H9 (cell line): ENCODE data around the gene DECR2. TPM values are rescaled to one million over a fixed set of nuclear protein-coding genes. Genes with fewer than 3 reads are reported as not detected.

ENCODE experiments used
- DNase-seq: peaks from one replicate; pipeline ENCODE4 v3.0.0-alpha.2; 2017
- H2AFZ ChIP-seq: one replicate; pipeline ENCODE4 v1.6.1; 2013; ENCODE audit warnings: mild to moderate bottlenecking, low read length, control low read depth, moderate library complexity
- H2AK5ac ChIP-seq: 2 replicates; pipeline ENCODE4 v1.6.1; 2013; ENCODE audit warnings: low read length, control low read depth, mixed read lengths; ENCODE audit not compliant: insufficient read length
- H2BK120ac ChIP-seq: one replicate; pipeline ENCODE4 v1.6.1; 2013; ENCODE audit warnings: low read depth, mild to moderate bottlenecking, low read length, control low read depth, inconsistent platforms; ENCODE audit not compliant: poor library complexity, severe bottlenecking
- H2BK12ac ChIP-seq: 2 replicates; pipeline ENCODE4 v1.6.1; 2013; ENCODE audit warnings: low read length, control low read depth, mixed read lengths, low read depth; ENCODE audit not compliant: insufficient read length
- H2BK15ac ChIP-seq: 2 replicates; pipeline ENCODE4 v1.6.1; 2013; ENCODE audit warnings: low read depth, low read length, control low read depth
- H2BK20ac ChIP-seq: one replicate; pipeline ENCODE4 v1.6.1; 2013; ENCODE audit warnings: low read depth, mild to moderate bottlenecking, low read length, control low read depth, inconsistent platforms; ENCODE audit not compliant: poor library complexity, severe bottlenecking
- H2BK5ac ChIP-seq: 2 replicates; pipeline ENCODE4 v1.6.1; 2013; ENCODE audit warnings: low read length, control low read depth, mixed read lengths; ENCODE audit not compliant: insufficient read length
- H3K14ac ChIP-seq: 2 replicates; pipeline ENCODE4 v1.6.1; 2013; ENCODE audit warnings: low read length, control low read depth; ENCODE audit not compliant: insufficient read depth
- H3K18ac ChIP-seq: 2 replicates; pipeline ENCODE4 v1.6.1; 2013; ENCODE audit warnings: low read depth, mild to moderate bottlenecking, mixed read lengths, low read length, control low read depth; ENCODE audit not compliant: insufficient read length
- H3K23ac ChIP-seq: 2 replicates; pipeline ENCODE4 v1.6.1; 2013; ENCODE audit warnings: low read length, control low read depth, mixed read lengths, low read depth; ENCODE audit not compliant: insufficient read length
- H3K23me2 ChIP-seq: 2 replicates; pipeline ENCODE4 v1.6.1; 2013; ENCODE audit warnings: low read depth, mild to moderate bottlenecking, mixed read lengths, low read length, control low read depth; ENCODE audit not compliant: insufficient read length, poor library complexity, severe bottlenecking
- H3K27ac ChIP-seq: 2 replicates; pipeline ENCODE4 v1.5.1; 2013; ENCODE audit warnings: low read length, control low read depth, mixed read lengths, low read depth; ENCODE audit not compliant: insufficient read length
- H3K27me3 ChIP-seq: 2 replicates; pipeline ENCODE4 v1.6.1; 2013; ENCODE audit warnings: low read length, control low read depth, inconsistent platforms; ENCODE audit not compliant: insufficient read depth
- H3K4ac ChIP-seq: 2 replicates; pipeline ENCODE4 v1.6.1; 2013; ENCODE audit warnings: low read depth, mild to moderate bottlenecking, control low read depth, inconsistent platforms, low read length, moderate library complexity
- H3K4me1 ChIP-seq: 2 replicates; pipeline ENCODE4 v1.6.1; 2013; ENCODE audit warnings: low read length, control low read depth, inconsistent platforms; ENCODE audit not compliant: insufficient read depth
- H3K4me2 ChIP-seq: 2 replicates; pipeline ENCODE4 v1.6.1; 2013; ENCODE audit warnings: low read length, control low read depth, mixed read lengths; ENCODE audit not compliant: insufficient read length, insufficient read depth
- H3K56ac ChIP-seq: 2 replicates; pipeline ENCODE4 v1.6.1; 2013; ENCODE audit warnings: low read depth, mild to moderate bottlenecking, mixed read lengths, low read length, control low read depth; ENCODE audit not compliant: insufficient read length
- H3K79me1 ChIP-seq: 2 replicates; pipeline ENCODE4 v1.6.1; 2013; ENCODE audit warnings: low read depth, mild to moderate bottlenecking, moderate library complexity, low read length, control low read depth, inconsistent platforms; ENCODE audit not compliant: insufficient read depth, poor library complexity, severe bottlenecking
- H3K79me2 ChIP-seq: 2 replicates; pipeline ENCODE4 v1.6.1; 2013; ENCODE audit warnings: low read length, control low read depth, inconsistent platforms; ENCODE audit not compliant: insufficient read depth
- H3K9ac ChIP-seq: 2 replicates; pipeline ENCODE4 v1.6.1; 2013; ENCODE audit warnings: low read length, control low read depth, mixed read lengths; ENCODE audit not compliant: insufficient read length; ENCODE audit errors: extremely low read depth
- H3K9me3 ChIP-seq: one replicate; pipeline ENCODE4 v1.6.1; 2013; ENCODE audit warnings: low read depth, low read length, inconsistent platforms; ENCODE audit not compliant: control insufficient read depth
- H3T11ph ChIP-seq: one replicate; pipeline ENCODE4 v1.6.1; 2013; ENCODE audit warnings: mild to moderate bottlenecking, low read length, control low read depth, inconsistent platforms
- H4K20me1 ChIP-seq: one replicate; pipeline ENCODE4 v1.6.1; 2013; ENCODE audit not compliant: control insufficient read depth, insufficient read length, insufficient read depth
- H4K5ac ChIP-seq: 2 replicates; pipeline ENCODE4 v1.6.1; 2013; ENCODE audit warnings: low read depth, mild to moderate bottlenecking, mixed read lengths, low read length, control low read depth; ENCODE audit not compliant: insufficient read length
- H4K8ac ChIP-seq: replicated peaks from 2 replicates; pipeline ENCODE4 v1.6.1; 2013; ENCODE audit warnings: low read length, control low read depth, mixed read lengths, low read depth; ENCODE audit not compliant: insufficient read length
- H4K91ac ChIP-seq: 2 replicates; pipeline ENCODE4 v1.6.1; 2013; ENCODE audit warnings: low read depth, mild to moderate bottlenecking, moderate library complexity, mixed read lengths, low read length, control low read depth; ENCODE audit not compliant: insufficient read length
- H3K27ac Mint-ChIP-seq, 3 experiments: 2 replicates in 2 of 3; 3 replicates in 1 of 3; pipeline ENCODE4 v1.8.0; 2020 to 2021; ENCODE audit warnings: mixed read lengths in 3 of 3, mild to moderate bottlenecking in 1 of 3, moderate library complexity in 1 of 3
- H3K27me3 Mint-ChIP-seq: 2 replicates; pipeline ENCODE4 v1.8.0; 2021; ENCODE audit warnings: low read depth, mild to moderate bottlenecking, moderate library complexity, mixed read lengths
- H3K36me3 Mint-ChIP-seq, 3 experiments: 2 replicates in 2 of 3; 3 replicates in 1 of 3; pipeline ENCODE4 v1.8.0; 2020 to 2021; ENCODE audit warnings: low read depth in 3 of 3, mixed read lengths in 3 of 3; ENCODE audit not compliant: insufficient read depth in 1 of 3
- H3K4me1 Mint-ChIP-seq, 2 experiments: 2 replicates each; pipeline ENCODE4 v1.8.0; 2020; ENCODE audit warnings: mixed read lengths in 2 of 2
- H3K4me3 Mint-ChIP-seq, 2 experiments: 2 replicates in 1 of 2; 3 replicates in 1 of 2; pipeline ENCODE4 v1.8.0; 2020 to 2021; ENCODE audit warnings: mild to moderate bottlenecking in 2 of 2, mixed read lengths in 2 of 2, moderate library complexity in 1 of 2
- H3K9me3 Mint-ChIP-seq, 2 experiments: 2 replicates in 1 of 2; 3 replicates in 1 of 2; pipeline ENCODE4 v1.8.0; 2020; ENCODE audit warnings: mild to moderate bottlenecking in 2 of 2, mixed read lengths in 2 of 2, moderate library complexity in 1 of 2
- CTCF ChIP-seq: fragments of 200-600 bp; sonication (generic); conservative IDR thresholded peaks from 3 replicates; pipeline ENCODE4 v1.8.0; 2021; ENCODE audit warnings: antibody characterized with exemption, mild to moderate bottlenecking
- WGBS: extraction: QIAGEN DNeasy Blood & Tissue Kit; methylation state at CpG from one replicate; pipeline ENCODE4 v1.1.7; 2013; ENCODE audit warnings: missing lambda C conversion rate, low lambda C conversion rate, mixed read lengths; ENCODE audit not compliant: insufficient read length; ENCODE audit errors: extremely low coverage; 5-methylcytosine and 5-hydroxymethylcytosine counted together
- total RNA-seq: library from RNA; stranded (reverse); gene quantifications from 2 replicates; pipeline ENCODE4 v1.2.1, GENCODE V29; 2021

The DECR2 gene
- total RNA-seq, 1 experiment from 2014 or later: 39.3 TPM

- Histone ChIP-seq H3K14ac (no peak overlapping the region), H2AK5ac (no peak overlapping the region), H3K4me2 (no peak overlapping the region), H3K9me3 (no peaks in the 10 kb centered on the region), H3K79me1 (no peaks in the 10 kb centered on the region), H4K5ac (no peak overlapping the region), H3T11ph (no peak overlapping the region), H4K20me1 (no peaks in the 10 kb centered on the region), H3K4me1 (peaks cover 3% of the 10 kb centered on the region; the same call in 1 of the 2 replicates), H2AFZ (no peak overlapping the region), H3K56ac (no peak overlapping the region), H2BK20ac (no peak overlapping the region), H3K79me2 (no peaks in the 10 kb centered on the region), H4K8ac (no peak overlapping the region), H3K9ac (no peak overlapping the region), H3K27ac (no peak overlapping the region), H2BK12ac (no peak overlapping the region), H3K23ac (no peak overlapping the region), H2BK15ac (no peak overlapping the region), H3K18ac (no peak overlapping the region), H3K4ac (no peak overlapping the region), H2BK120ac (no peak overlapping the region), H3K27me3 (no peaks in the 10 kb centered on the region), H3K23me2 (no peaks in the 10 kb centered on the region), H2BK5ac (no peak overlapping the region), H4K91ac (no peak overlapping the region)
- Mint-ChIP-seq H3K4me3 (no peak overlapping the region), H3K4me1 (peaks cover 14 to 26% of the 10 kb centered on the region in 2 experiments), H3K27ac (no peak overlapping the region; a peak in 1 of 7 replicates), H3K9me3 (no peaks in the 10 kb centered on the region), H3K36me3 (peaks cover 15 to 16% (median 15%) of the 10 kb centered on the region in 3 experiments), H3K27me3 (no peaks in the 10 kb centered on the region; the same call in 1 of the 2 replicates)
- no peak for TF ChIP-seq CTCF
- no CpG with 5 or more reads among the region's 20 CpGs for WGBS
- DNase-seq: no peak
These were observed 59.1 kb downstream of the DECR2 start for GRCh38 chr16:460787-461186.

Other genes starting within 250 kb of the DECR2 start
- gene HBZ, start 249.2 kb upstream of the DECR2 start, total RNA-seq: not detected in 2 replicates
- not detected in 2 replicates for gene HBM, start 235.9 kb upstream of the DECR2 start, total RNA-seq
- 4.3 TPM in 1 of 2 replicates, not detected in the other for gene HBA2, start 229.0 kb upstream of the DECR2 start, total RNA-seq
- 2.0 and 7.2 TPM in 2 replicates for gene HBA1, start 225.2 kb upstream of the DECR2 start, total RNA-seq
- gene HBQ1, start 221.4 kb upstream of the DECR2 start, total RNA-seq: 3.5 and 4.4 TPM in 2 replicates
- gene LUC7L, start 172.4 kb upstream of the DECR2 start, total RNA-seq: 128 and 137 TPM in 2 replicates
- 94.9 and 98.8 TPM in 2 replicates for gene FAM234A, start 167.1 kb upstream of the DECR2 start, total RNA-seq
- gene RGS11, start 125.9 kb upstream of the DECR2 start, total RNA-seq: 2.9 and 3.4 TPM in 2 replicates
- gene ARHGDIG, start 121.3 kb upstream of the DECR2 start, total RNA-seq: 4.2 and 5.9 TPM in 2 replicates
- gene PDIA2, start 118.7 kb upstream of the DECR2 start, total RNA-seq: 1.1 and 1.4 TPM in 2 replicates
- 50.9 and 52.5 TPM in 2 replicates for gene AXIN1, start 49.2 kb upstream of the DECR2 start, total RNA-seq
- gene MRPL28, start 31.3 kb upstream of the DECR2 start, total RNA-seq: 154 TPM in 2 replicates
- gene PGAP6, start 19.9 kb upstream of the DECR2 start, total RNA-seq: 111 and 114 TPM in 2 replicates
- 319 and 320 TPM in 2 replicates for gene NME4, start 4.7 kb upstream of the DECR2 start, total RNA-seq
- gene RAB11FIP3, start 23.8 kb downstream of the DECR2 start, total RNA-seq: 37.1 TPM in 2 replicates
- 71.2 and 76.4 TPM in 2 replicates for gene CAPN15, start 125.8 kb downstream of the DECR2 start, total RNA-seq
- gene PRR35, start 158.5 kb downstream of the DECR2 start, total RNA-seq: 0.33 and 0.50 TPM in 2 replicates
- gene NHLRC4, start 165.1 kb downstream of the DECR2 start, total RNA-seq: 0.26 and 0.42 TPM in 2 replicates
- gene PIGQ, start 168.1 kb downstream of the DECR2 start, total RNA-seq: 58.0 and 65.5 TPM in 2 replicates
- gene RAB40C, start 188.2 kb downstream of the DECR2 start, total RNA-seq: 19.1 and 20.4 TPM in 2 replicates
- gene WFIKKN1, start 229.1 kb downstream of the DECR2 start, total RNA-seq: 8.3 and 8.7 TPM in 2 replicates
- gene METTL26, start 234.4 kb downstream of the DECR2 start, total RNA-seq: 108 and 109 TPM in 2 replicates
- gene MCRIP2, start 239.9 kb downstream of the DECR2 start, total RNA-seq: 50.5 and 52.5 TPM in 2 replicates
- gene WDR90, start 247.5 kb downstream of the DECR2 start, total RNA-seq: 61.8 and 68.2 TPM in 2 replicates